H9 (cell line): ENCODE measurements around the gene NRP2. TPM values are rescaled to one million over a fixed set of nuclear protein-coding genes. Genes with fewer than 3 reads are reported as not detected.

Experiments used
- DNase-seq: peaks from one replicate; pipeline ENCODE4 v3.0.0-alpha.2; 2017
- H2AFZ ChIP-seq: one replicate; pipeline ENCODE4 v1.6.1; 2013; ENCODE audit warnings: mild to moderate bottlenecking, low read length, control low read depth, moderate library complexity
- H2AK5ac ChIP-seq: 2 replicates; pipeline ENCODE4 v1.6.1; 2013; ENCODE audit warnings: low read length, control low read depth, mixed read lengths; ENCODE audit not compliant: insufficient read length
- H2BK120ac ChIP-seq: one replicate; pipeline ENCODE4 v1.6.1; 2013; ENCODE audit warnings: low read depth, mild to moderate bottlenecking, low read length, control low read depth, inconsistent platforms; ENCODE audit not compliant: poor library complexity, severe bottlenecking
- H2BK12ac ChIP-seq: 2 replicates; pipeline ENCODE4 v1.6.1; 2013; ENCODE audit warnings: low read length, control low read depth, mixed read lengths, low read depth; ENCODE audit not compliant: insufficient read length
- H2BK15ac ChIP-seq: 2 replicates; pipeline ENCODE4 v1.6.1; 2013; ENCODE audit warnings: low read depth, low read length, control low read depth
- H2BK20ac ChIP-seq: one replicate; pipeline ENCODE4 v1.6.1; 2013; ENCODE audit warnings: low read depth, mild to moderate bottlenecking, low read length, control low read depth, inconsistent platforms; ENCODE audit not compliant: poor library complexity, severe bottlenecking
- H2BK5ac ChIP-seq: 2 replicates; pipeline ENCODE4 v1.6.1; 2013; ENCODE audit warnings: low read length, control low read depth, mixed read lengths; ENCODE audit not compliant: insufficient read length
- H3K14ac ChIP-seq: 2 replicates; pipeline ENCODE4 v1.6.1; 2013; ENCODE audit warnings: low read length, control low read depth; ENCODE audit not compliant: insufficient read depth
- H3K18ac ChIP-seq: 2 replicates; pipeline ENCODE4 v1.6.1; 2013; ENCODE audit warnings: low read depth, mild to moderate bottlenecking, mixed read lengths, low read length, control low read depth; ENCODE audit not compliant: insufficient read length
- H3K23ac ChIP-seq: 2 replicates; pipeline ENCODE4 v1.6.1; 2013; ENCODE audit warnings: low read length, control low read depth, mixed read lengths, low read depth; ENCODE audit not compliant: insufficient read length
- H3K23me2 ChIP-seq: 2 replicates; pipeline ENCODE4 v1.6.1; 2013; ENCODE audit warnings: low read depth, mild to moderate bottlenecking, mixed read lengths, low read length, control low read depth; ENCODE audit not compliant: insufficient read length, poor library complexity, severe bottlenecking
- H3K27ac ChIP-seq: 2 replicates; pipeline ENCODE4 v1.5.1; 2013; ENCODE audit warnings: low read length, control low read depth, mixed read lengths, low read depth; ENCODE audit not compliant: insufficient read length
- H3K27me3 ChIP-seq: 2 replicates; pipeline ENCODE4 v1.6.1; 2013; ENCODE audit warnings: low read length, control low read depth, inconsistent platforms; ENCODE audit not compliant: insufficient read depth
- H3K4ac ChIP-seq: 2 replicates; pipeline ENCODE4 v1.6.1; 2013; ENCODE audit warnings: low read depth, mild to moderate bottlenecking, control low read depth, inconsistent platforms, low read length, moderate library complexity
- H3K4me1 ChIP-seq: 2 replicates; pipeline ENCODE4 v1.6.1; 2013; ENCODE audit warnings: low read length, control low read depth, inconsistent platforms; ENCODE audit not compliant: insufficient read depth
- H3K4me2 ChIP-seq: 2 replicates; pipeline ENCODE4 v1.6.1; 2013; ENCODE audit warnings: low read length, control low read depth, mixed read lengths; ENCODE audit not compliant: insufficient read length, insufficient read depth
- H3K56ac ChIP-seq: 2 replicates; pipeline ENCODE4 v1.6.1; 2013; ENCODE audit warnings: low read depth, mild to moderate bottlenecking, mixed read lengths, low read length, control low read depth; ENCODE audit not compliant: insufficient read length
- H3K79me1 ChIP-seq: 2 replicates; pipeline ENCODE4 v1.6.1; 2013; ENCODE audit warnings: low read depth, mild to moderate bottlenecking, moderate library complexity, low read length, control low read depth, inconsistent platforms; ENCODE audit not compliant: insufficient read depth, poor library complexity, severe bottlenecking
- H3K79me2 ChIP-seq: 2 replicates; pipeline ENCODE4 v1.6.1; 2013; ENCODE audit warnings: low read length, control low read depth, inconsistent platforms; ENCODE audit not compliant: insufficient read depth
- H3K9ac ChIP-seq: 2 replicates; pipeline ENCODE4 v1.6.1; 2013; ENCODE audit warnings: low read length, control low read depth, mixed read lengths; ENCODE audit not compliant: insufficient read length; ENCODE audit errors: extremely low read depth
- H3K9me3 ChIP-seq: one replicate; pipeline ENCODE4 v1.6.1; 2013; ENCODE audit warnings: low read depth, low read length, inconsistent platforms; ENCODE audit not compliant: control insufficient read depth
- H3T11ph ChIP-seq: one replicate; pipeline ENCODE4 v1.6.1; 2013; ENCODE audit warnings: mild to moderate bottlenecking, low read length, control low read depth, inconsistent platforms
- H4K20me1 ChIP-seq: one replicate; pipeline ENCODE4 v1.6.1; 2013; ENCODE audit not compliant: control insufficient read depth, insufficient read length, insufficient read depth
- H4K5ac ChIP-seq: 2 replicates; pipeline ENCODE4 v1.6.1; 2013; ENCODE audit warnings: low read depth, mild to moderate bottlenecking, mixed read lengths, low read length, control low read depth; ENCODE audit not compliant: insufficient read length
- H4K8ac ChIP-seq: replicated peaks from 2 replicates; pipeline ENCODE4 v1.6.1; 2013; ENCODE audit warnings: low read length, control low read depth, mixed read lengths, low read depth; ENCODE audit not compliant: insufficient read length
- H4K91ac ChIP-seq: 2 replicates; pipeline ENCODE4 v1.6.1; 2013; ENCODE audit warnings: low read depth, mild to moderate bottlenecking, moderate library complexity, mixed read lengths, low read length, control low read depth; ENCODE audit not compliant: insufficient read length
- H3K27ac Mint-ChIP-seq, 3 experiments: 2 replicates in 2 of 3; 3 replicates in 1 of 3; pipeline ENCODE4 v1.8.0; 2020 to 2021; ENCODE audit warnings: mixed read lengths in 3 of 3, mild to moderate bottlenecking in 1 of 3, moderate library complexity in 1 of 3
- H3K27me3 Mint-ChIP-seq: 2 replicates; pipeline ENCODE4 v1.8.0; 2021; ENCODE audit warnings: low read depth, mild to moderate bottlenecking, moderate library complexity, mixed read lengths
- H3K36me3 Mint-ChIP-seq, 3 experiments: 2 replicates in 2 of 3; 3 replicates in 1 of 3; pipeline ENCODE4 v1.8.0; 2020 to 2021; ENCODE audit warnings: low read depth in 3 of 3, mixed read lengths in 3 of 3; ENCODE audit not compliant: insufficient read depth in 1 of 3
- H3K4me1 Mint-ChIP-seq, 2 experiments: 2 replicates each; pipeline ENCODE4 v1.8.0; 2020; ENCODE audit warnings: mixed read lengths in 2 of 2
- H3K4me3 Mint-ChIP-seq, 2 experiments: 2 replicates in 1 of 2; 3 replicates in 1 of 2; pipeline ENCODE4 v1.8.0; 2020 to 2021; ENCODE audit warnings: mild to moderate bottlenecking in 2 of 2, mixed read lengths in 2 of 2, moderate library complexity in 1 of 2
- H3K9me3 Mint-ChIP-seq, 2 experiments: 2 replicates in 1 of 2; 3 replicates in 1 of 2; pipeline ENCODE4 v1.8.0; 2020; ENCODE audit warnings: mild to moderate bottlenecking in 2 of 2, mixed read lengths in 2 of 2, moderate library complexity in 1 of 2
- WGBS: extraction: QIAGEN DNeasy Blood & Tissue Kit; methylation state at CpG from one replicate; pipeline ENCODE4 v1.1.7; 2013; ENCODE audit warnings: missing lambda C conversion rate, low lambda C conversion rate, mixed read lengths; ENCODE audit not compliant: insufficient read length; ENCODE audit errors: extremely low coverage; 5-methylcytosine and 5-hydroxymethylcytosine counted together
- total RNA-seq: library from RNA; stranded (reverse); gene quantifications from 2 replicates; pipeline ENCODE4 v1.2.1, GENCODE V29; 2021
- TF ChIP-seq, protein P1 (sequence below): fragments of 200-600 bp; sonication (generic); conservative IDR thresholded peaks from 3 replicates; pipeline ENCODE4 v1.8.0; 2021; ENCODE audit warnings: antibody characterized with exemption, mild to moderate bottlenecking

The NRP2 gene
- total RNA-seq, 1 experiment from 2014 or later, result 19.7 TPM

DNA sequence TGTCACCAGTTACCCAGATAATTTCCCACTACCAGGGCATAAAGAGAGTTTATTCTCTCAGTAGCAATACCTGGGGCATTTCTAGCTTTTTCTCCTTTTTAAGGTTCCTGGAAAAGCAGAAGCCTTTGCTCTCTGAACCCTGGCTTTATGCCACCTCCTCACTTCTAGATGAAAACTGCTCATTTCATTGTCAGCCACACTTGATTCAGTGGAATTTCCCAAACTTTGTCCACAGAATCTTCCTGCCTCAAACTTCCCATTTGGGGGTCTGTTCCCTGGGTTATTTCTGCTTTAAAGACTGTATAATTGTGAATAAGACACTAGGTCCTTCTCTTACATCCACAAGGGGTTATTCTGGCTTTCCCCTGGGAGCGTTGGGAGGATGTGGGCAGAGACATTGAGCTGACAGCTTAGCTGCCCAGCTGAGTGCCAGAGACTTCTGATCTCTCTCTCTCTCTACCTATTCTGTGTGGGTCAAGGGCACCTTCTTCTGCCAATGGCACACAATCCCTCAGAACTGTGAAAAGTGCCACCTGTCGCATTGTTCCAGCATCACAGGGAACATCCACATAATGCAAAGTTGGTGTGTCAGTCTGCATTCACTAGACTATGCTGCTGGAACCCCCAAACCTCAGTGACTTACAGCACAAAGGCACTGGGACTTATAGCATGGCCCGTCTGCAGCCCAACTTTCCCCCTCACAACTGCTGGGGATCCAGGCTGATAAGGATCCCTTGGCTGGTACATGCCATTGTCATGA is 19.9 kb upstream of the NRP2 start:
- Histone ChIP-seq H3K9me3 (no peaks in the 10 kb centered on the region), H3K79me2 (no peaks in the 10 kb centered on the region), H3K27ac (no peak overlapping the region), H3K4me2 (no peak overlapping the region), H3K18ac (no peak overlapping the region), H3K9ac (no peak overlapping the region), H2BK20ac (no peak overlapping the region), H2BK5ac (no peak overlapping the region), H3K23me2 (no peaks in the 10 kb centered on the region), H3K14ac (no peak overlapping the region), H4K91ac (no peak overlapping the region), H4K20me1 (no peaks in the 10 kb centered on the region), H4K8ac (no peak overlapping the region), H2BK15ac (no peak overlapping the region), H3K23ac (no peak overlapping the region), H4K5ac (no peak overlapping the region), H2AFZ (no peak overlapping the region), H3K4ac (no peak overlapping the region), H3K79me1 (no peaks in the 10 kb centered on the region), H3K56ac (no peak overlapping the region), H2AK5ac (no peak overlapping the region), H2BK120ac (no peak overlapping the region), H2BK12ac (no peak overlapping the region), H3K4me1 (no peaks in the 10 kb centered on the region), H3K27me3 (no peaks in the 10 kb centered on the region), H3T11ph (no peak overlapping the region)
- Mint-ChIP-seq H3K36me3 (peaks cover 0 to under 1% (median 0%) of the 10 kb centered on the region in 3 experiments; a peak in 3 of 7 replicates), H3K27me3 (no peaks in the 10 kb centered on the region; the same call in 1 of the 2 replicates), H3K9me3 (peaks cover 0 to 1% of the 10 kb centered on the region in 2 experiments; a peak in 1 of 5 replicates), H3K27ac (no peak overlapping the region), H3K4me1 (peaks cover 0 to 7% of the 10 kb centered on the region in 2 experiments; a peak in 2 of 4 replicates), H3K4me3 (no peak overlapping the region)
- whole genome bisulfite sequencing, result no CpG with 5 or more reads among the region's 3 CpGs
- TF ChIP-seq, protein P1, sequence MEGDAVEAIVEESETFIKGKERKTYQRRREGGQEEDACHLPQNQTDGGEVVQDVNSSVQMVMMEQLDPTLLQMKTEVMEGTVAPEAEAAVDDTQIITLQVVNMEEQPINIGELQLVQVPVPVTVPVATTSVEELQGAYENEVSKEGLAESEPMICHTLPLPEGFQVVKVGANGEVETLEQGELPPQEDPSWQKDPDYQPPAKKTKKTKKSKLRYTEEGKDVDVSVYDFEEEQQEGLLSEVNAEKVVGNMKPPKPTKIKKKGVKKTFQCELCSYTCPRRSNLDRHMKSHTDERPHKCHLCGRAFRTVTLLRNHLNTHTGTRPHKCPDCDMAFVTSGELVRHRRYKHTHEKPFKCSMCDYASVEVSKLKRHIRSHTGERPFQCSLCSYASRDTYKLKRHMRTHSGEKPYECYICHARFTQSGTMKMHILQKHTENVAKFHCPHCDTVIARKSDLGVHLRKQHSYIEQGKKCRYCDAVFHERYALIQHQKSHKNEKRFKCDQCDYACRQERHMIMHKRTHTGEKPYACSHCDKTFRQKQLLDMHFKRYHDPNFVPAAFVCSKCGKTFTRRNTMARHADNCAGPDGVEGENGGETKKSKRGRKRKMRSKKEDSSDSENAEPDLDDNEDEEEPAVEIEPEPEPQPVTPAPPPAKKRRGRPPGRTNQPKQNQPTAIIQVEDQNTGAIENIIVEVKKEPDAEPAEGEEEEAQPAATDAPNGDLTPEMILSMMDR, result no peak
- no peak for DNase-seq
